Loucy (cell line): Measurements from ENCODE around the gene BHLHE23.

Source experiments
- EZH2phosphoT487 ChIP-seq: fragments of 200-600 bp; IDR thresholded peaks from 2 replicates; pipeline ENCODE4 v1.6.1; 2018; ENCODE audit warnings: antibody characterized with exemption, mild to moderate bottlenecking, moderate library complexity, borderline replicate concordance
- TF ChIP-seq, protein P1 (sequence below): fragments of 200-600 bp; sonication (generic); conservative IDR thresholded peaks from 2 replicates; pipeline ENCODE4 v1.5.1; 2014; ENCODE audit warnings: mild to moderate bottlenecking, antibody characterized with exemption, low read length

- TF ChIP-seq, protein P1, sequence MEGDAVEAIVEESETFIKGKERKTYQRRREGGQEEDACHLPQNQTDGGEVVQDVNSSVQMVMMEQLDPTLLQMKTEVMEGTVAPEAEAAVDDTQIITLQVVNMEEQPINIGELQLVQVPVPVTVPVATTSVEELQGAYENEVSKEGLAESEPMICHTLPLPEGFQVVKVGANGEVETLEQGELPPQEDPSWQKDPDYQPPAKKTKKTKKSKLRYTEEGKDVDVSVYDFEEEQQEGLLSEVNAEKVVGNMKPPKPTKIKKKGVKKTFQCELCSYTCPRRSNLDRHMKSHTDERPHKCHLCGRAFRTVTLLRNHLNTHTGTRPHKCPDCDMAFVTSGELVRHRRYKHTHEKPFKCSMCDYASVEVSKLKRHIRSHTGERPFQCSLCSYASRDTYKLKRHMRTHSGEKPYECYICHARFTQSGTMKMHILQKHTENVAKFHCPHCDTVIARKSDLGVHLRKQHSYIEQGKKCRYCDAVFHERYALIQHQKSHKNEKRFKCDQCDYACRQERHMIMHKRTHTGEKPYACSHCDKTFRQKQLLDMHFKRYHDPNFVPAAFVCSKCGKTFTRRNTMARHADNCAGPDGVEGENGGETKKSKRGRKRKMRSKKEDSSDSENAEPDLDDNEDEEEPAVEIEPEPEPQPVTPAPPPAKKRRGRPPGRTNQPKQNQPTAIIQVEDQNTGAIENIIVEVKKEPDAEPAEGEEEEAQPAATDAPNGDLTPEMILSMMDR: no peak
- no peak for TF ChIP-seq EZH2phosphoT487
Observed at GRCh38 chr20:62956387-62957135, 50.2 kb downstream of the BHLHE23 start.
